Activated CD8-positive, alpha-beta T cell treated with anti-CD3 and anti-CD28 coated beads for 36 hours (primary cell): ENCODE results near the gene KIAA0513. TPM values are rescaled to one million over a fixed set of nuclear protein-coding genes. Genes with fewer than 3 reads are reported as not detected.

ENCODE experiments used
- ATAC-seq: fragments of 200-7000 bp; cut with Tn5 transposase; one replicate; pipeline ENCODE4 v1.10.0; 2021; ENCODE audit warnings: mild to moderate bottlenecking, moderate library complexity
- CTCF ChIA-PET: fragments of 350-600 bp; sonication (Branson Sonifier 250); formaldehyde crosslinking; loops from one replicate; lab custom pipeline; 2021; ENCODE audit warnings: antibody characterized with exemption; lab: Charles Lee
- POLR2A ChIA-PET: fragments of 350-600 bp; sonication (Branson Sonifier 250); formaldehyde crosslinking; loops from one replicate; lab custom pipeline; 2021; ENCODE audit warnings: antibody characterized with exemption; lab: Charles Lee
- DNase-seq: peaks from one replicate; pipeline ENCODE4 v3.0.0-alpha.2; 2020
- H3K27ac Mint-ChIP-seq: one replicate; pipeline ENCODE4 v1.8.0; 2021; ENCODE audit warnings: mild to moderate bottlenecking, mixed read lengths
- H3K27me3 Mint-ChIP-seq: one replicate; pipeline ENCODE4 v1.8.0; 2021; ENCODE audit warnings: mixed read lengths
- H3K36me3 Mint-ChIP-seq: one replicate; pipeline ENCODE4 v1.8.0; 2021; ENCODE audit warnings: low read depth, mixed read lengths
- H3K4me1 Mint-ChIP-seq: one replicate; pipeline ENCODE4 v1.8.0; 2021; ENCODE audit warnings: low read depth, mixed read lengths
- H3K4me3 Mint-ChIP-seq: one replicate; pipeline ENCODE4 v1.8.0; 2021; ENCODE audit warnings: mild to moderate bottlenecking, moderate library complexity, mixed read lengths
- H3K9me3 Mint-ChIP-seq: one replicate; pipeline ENCODE4 v1.8.0; 2021; ENCODE audit warnings: mixed read lengths
- intact Hi-C: fragments of 100-400 bp; cut with micrococcal nuclease; formaldehyde crosslinking; loops from one replicate; pipeline ENCODE4 v1.10.0; 2022
- total RNA-seq, 2 experiments: library from RNA; stranded (reverse); gene quantifications; one replicate each; pipeline ENCODE4 v1.2.3, GENCODE V29; 2021
- TF ChIP-seq, protein P1 (sequence below): fragments of 200-600 bp; IDR thresholded peaks from one replicate; pipeline ENCODE4 v1.8.0; 2022; ENCODE audit warnings: antibody characterized with exemption, mild to moderate bottlenecking

KIAA0513 gene
- total RNA-seq, 2 experiments from 2014 or later, result 3.9 to 5.3 TPM

DNA sequence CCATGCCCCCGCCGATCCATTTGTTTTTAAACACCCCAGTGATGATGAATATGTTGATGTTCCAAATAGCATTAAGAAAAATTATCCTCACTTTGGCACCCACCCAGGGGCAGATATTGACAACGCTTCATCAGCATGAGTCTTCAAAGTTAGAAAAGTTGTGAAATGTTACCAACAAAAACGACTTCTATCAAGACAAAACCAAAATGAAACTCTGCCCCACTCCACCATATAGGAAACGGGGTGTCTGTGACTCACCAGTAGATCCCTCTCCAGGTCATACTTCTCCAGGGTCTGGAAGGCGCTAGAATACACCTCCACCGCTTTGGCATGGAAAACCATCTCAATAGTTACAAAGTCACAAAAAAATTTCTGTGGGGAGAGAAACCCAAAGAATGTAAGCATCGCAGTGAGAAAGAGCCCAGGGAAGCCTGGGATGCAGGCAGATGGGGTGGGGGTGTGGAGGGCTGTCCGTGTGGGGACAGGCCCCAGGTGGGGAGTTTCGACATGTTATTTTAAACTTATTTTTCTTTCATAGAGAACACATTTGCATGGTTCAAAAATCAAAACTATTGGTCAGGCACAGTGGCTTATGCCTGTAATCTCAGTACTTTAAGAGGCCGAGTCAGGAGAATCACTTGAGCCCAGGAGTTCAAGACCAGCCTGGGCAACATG, 74.5 kb downstream of the KIAA0513 start:
- no peak overlapping the region for H3K27ac Mint-ChIP-seq
- no peaks in the 10 kb centered on the region for H3K27me3 Mint-ChIP-seq

DNA sequence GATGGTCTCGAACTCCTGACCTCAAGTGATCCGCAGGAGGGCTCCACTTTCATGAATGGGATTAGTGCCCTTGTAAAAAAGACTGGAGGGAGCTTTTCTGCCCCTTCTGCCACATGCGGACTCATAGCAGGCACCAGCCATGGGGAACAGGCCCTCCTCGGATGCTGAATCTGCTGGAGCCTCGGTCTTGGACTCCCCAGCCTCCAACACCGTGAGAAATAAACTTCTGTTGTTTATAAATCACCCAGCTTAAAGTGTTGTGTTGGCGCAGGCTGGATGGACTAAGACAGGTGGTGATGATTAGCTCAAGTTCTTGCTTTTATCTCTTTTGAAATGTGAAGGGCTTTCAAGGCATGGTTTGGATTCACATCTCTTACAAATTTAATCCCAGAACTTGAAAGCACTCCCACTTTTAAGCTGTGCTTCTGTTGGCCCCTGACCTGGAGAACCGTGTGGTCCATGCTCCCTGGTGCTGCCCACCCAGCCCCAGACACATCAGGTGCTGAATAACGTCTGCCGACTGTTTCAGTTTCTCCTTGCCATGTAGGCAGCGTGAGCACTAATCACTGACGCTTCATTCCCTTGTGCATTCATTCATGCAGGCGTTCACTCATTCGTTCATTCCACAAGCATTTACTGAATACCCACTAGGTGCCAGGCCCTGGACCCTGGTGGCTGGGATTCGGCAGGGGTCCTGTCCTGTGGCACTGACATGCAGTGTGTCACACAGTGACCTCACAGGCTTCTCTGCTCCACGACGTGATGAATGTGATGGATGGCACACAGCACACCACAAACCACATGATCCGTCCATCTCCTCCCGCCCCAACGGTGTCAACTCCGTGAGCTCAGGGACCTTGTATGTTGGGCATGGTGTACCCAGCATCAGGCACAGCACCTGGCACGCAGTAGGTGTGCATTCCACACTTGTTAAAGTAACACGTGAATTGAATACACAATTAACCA, 75.8 kb downstream of the KIAA0513 start:
- intact Hi-C loops, result no loop called here
- ChIA-PET POLR2A (no interaction called here), CTCF (interaction anchor here (1.2 to 4.5 kb wide), 4 partner anchors 8 to 194 kb away, joined by 4 to 48 read pairs (median 9); no protein-coding TSS in a partner anchor)
- TF ChIP-seq, protein P1, sequence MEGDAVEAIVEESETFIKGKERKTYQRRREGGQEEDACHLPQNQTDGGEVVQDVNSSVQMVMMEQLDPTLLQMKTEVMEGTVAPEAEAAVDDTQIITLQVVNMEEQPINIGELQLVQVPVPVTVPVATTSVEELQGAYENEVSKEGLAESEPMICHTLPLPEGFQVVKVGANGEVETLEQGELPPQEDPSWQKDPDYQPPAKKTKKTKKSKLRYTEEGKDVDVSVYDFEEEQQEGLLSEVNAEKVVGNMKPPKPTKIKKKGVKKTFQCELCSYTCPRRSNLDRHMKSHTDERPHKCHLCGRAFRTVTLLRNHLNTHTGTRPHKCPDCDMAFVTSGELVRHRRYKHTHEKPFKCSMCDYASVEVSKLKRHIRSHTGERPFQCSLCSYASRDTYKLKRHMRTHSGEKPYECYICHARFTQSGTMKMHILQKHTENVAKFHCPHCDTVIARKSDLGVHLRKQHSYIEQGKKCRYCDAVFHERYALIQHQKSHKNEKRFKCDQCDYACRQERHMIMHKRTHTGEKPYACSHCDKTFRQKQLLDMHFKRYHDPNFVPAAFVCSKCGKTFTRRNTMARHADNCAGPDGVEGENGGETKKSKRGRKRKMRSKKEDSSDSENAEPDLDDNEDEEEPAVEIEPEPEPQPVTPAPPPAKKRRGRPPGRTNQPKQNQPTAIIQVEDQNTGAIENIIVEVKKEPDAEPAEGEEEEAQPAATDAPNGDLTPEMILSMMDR, result no peak
- H3K36me3 Mint-ChIP-seq, result no peaks in the 10 kb centered on the region
- H3K4me3 Mint-ChIP-seq, result no peak overlapping the region
- no peaks in the 10 kb centered on the region for H3K9me3 Mint-ChIP-seq
- no peak overlapping the region for H3K27ac Mint-ChIP-seq
- no peaks in the 10 kb centered on the region for H3K27me3 Mint-ChIP-seq
- H3K4me1 Mint-ChIP-seq, result peaks cover 33% of the 10 kb centered on the region
- ATAC-seq, result no peak
- no peak for DNase-seq

More for the DNA sequence above, 74.5 kb downstream of the KIAA0513 start:
- intact Hi-C loops, result no loop called here
- H3K4me3 Mint-ChIP-seq, result no peak overlapping the region
- POLR2A ChIA-PET, result no interaction called here
- TF ChIP-seq, protein P1, result no peak
- CTCF ChIA-PET, result interaction anchor here (1.3 to 4.5 kb wide), 4 partner anchors 13 to 195 kb away, joined by 3 to 48 read pairs (median 8); no protein-coding TSS in a partner anchor
- no peaks in the 10 kb centered on the region for H3K36me3 Mint-ChIP-seq
- ATAC-seq, result no peak
- H3K4me1 Mint-ChIP-seq, result peaks cover 33% of the 10 kb centered on the region
- no peak for DNase-seq
- no peaks in the 10 kb centered on the region for H3K9me3 Mint-ChIP-seq

DNA sequence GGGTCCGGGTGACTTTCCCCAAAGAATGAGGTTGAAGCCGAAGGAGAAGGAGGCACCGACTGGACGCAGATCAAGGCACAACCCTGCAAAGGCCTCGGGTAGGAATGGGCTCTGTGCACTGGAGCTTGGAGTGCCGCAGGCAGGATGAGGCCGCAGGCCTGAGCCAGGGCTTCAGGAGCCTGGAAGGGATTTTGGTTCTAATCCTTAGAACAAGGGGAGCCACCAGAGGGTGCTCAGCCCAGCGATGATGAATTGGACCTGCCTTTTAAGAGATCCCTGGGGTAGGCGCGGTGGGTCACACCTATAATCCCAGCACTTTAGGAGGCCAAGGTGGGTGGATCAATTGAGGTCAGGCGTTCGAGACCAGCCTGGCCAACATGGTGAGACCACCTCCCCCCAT, 76.6 kb downstream of the KIAA0513 start:
- no peak overlapping the region for H3K27ac Mint-ChIP-seq
- no peaks in the 10 kb centered on the region for H3K36me3 Mint-ChIP-seq
- intact Hi-C loops, result no loop called here
- H3K4me3 Mint-ChIP-seq, result no peak overlapping the region
- CTCF ChIA-PET, result interaction anchor here (0.6 to 4.5 kb wide), 4 partner anchors 8 to 325 kb away, joined by 4 to 48 read pairs (median 9); no protein-coding TSS in a partner anchor
- H3K27me3 Mint-ChIP-seq, result no peaks in the 10 kb centered on the region
- H3K4me1 Mint-ChIP-seq, result peaks cover 33% of the 10 kb centered on the region
- POLR2A ChIA-PET, result no interaction called here
- no peaks in the 10 kb centered on the region for H3K9me3 Mint-ChIP-seq
- ATAC-seq (no peak), DNase-seq (no peak)
- TF ChIP-seq, protein P1, result no peak

DNA sequence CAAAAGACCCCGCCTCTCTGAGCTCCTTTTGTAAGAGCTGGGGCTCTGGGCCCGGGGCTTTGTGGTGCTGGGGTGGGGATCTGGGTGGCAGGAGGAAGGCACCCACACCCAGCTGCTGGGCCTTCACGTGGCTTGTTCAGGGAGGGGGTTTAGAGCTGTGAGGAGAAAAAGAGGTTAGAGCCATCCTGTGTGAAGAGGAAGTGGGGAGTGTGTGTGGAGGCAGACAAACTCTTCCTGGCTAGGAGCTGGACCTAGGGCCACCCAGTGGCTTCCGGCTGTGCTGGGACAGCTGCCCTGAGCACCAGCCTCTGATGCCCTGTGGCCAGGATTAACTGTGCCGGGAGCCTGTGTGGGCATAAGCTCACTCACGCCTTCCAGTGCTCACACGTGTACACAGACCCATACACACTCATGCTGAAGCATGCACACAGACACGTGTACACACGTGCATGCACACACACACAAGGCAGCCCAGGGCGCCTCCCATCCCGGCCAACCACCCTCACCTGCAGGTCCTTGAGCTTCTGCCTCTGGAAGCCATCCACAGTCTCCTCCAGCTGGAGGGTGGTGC, 77.3 kb downstream of the KIAA0513 start:
- POLR2A ChIA-PET, result interaction anchor here (0.6 to 1.0 kb wide), 2 partner anchors 85 to 92 kb away, joined by 3 to 4 read pairs; no protein-coding TSS in a partner anchor

More for the DNA sequence above, 77.3 kb downstream of the KIAA0513 start:
- Mint-ChIP-seq H3K27ac (peak overlapping the region; percentile 87), H3K9me3 (no peaks in the 10 kb centered on the region), H3K27me3 (no peaks in the 10 kb centered on the region), H3K36me3 (no peaks in the 10 kb centered on the region), H3K4me1 (peaks cover 33% of the 10 kb centered on the region), H3K4me3 (no peak overlapping the region)
- peak; percentile 82 for ATAC-seq
- intact Hi-C loops, result no loop called here
- TF ChIP-seq, protein P1, result no peak
- CTCF ChIA-PET, result interaction anchor here (0.6 to 4.5 kb wide), 4 partner anchors 10 to 324 kb away, joined by 3 to 48 read pairs (median 9); no protein-coding TSS in a partner anchor
- DNase-seq, result peak; percentile 28
